ENCODE measurements around the gene WDR45B. TPM values are rescaled to one million over a fixed set of nuclear protein-coding genes. Genes with fewer than 3 reads are reported as not detected.

The WDR45B gene
- 100 to 1,000 TPM in 2 of 4 donors, 10 to 100 TPM in 2; 95.2 to 105 (median 101) TPM for polyA plus RNA-seq (ENCODE audit: insufficient read length in 4 of 4)

DNA sequence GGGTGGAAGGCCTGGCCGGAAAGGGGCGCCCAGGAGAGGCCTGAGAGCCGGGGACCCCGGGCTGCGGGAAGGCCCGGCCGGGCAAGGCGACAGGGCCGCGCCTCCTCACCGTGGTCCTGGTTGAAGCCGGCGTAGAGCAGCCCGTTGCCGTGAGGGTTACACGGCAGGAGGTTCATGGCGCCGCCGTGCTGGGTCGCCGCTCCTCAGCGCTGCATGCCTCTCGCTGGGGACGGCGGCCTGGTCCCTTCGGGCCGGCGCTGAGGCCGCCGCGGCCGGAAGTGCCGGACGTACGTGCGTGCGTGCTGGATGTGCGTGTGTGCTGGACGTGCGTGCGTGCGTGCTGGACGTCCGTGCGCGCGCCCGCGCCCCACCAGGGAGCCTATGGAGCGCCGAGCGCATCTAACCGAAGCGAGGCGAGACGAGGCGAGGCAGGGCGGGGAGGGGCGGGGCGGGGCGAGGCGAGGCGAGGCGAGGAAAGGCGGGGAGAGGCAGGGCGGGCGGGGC lies at the start of gene WDR45B:
WDR45B (minus strand) TSS at position 280 of the 504 bp plus-strand sequence; CDS start at position 176, 104 bp downstream.
- peak in 3 of 4 donors; percentile 87 to 91 (median 90) for DNase-seq (ENCODE audit: low read depth in 4 of 4, low spot score in 2 of 4)

DNA sequence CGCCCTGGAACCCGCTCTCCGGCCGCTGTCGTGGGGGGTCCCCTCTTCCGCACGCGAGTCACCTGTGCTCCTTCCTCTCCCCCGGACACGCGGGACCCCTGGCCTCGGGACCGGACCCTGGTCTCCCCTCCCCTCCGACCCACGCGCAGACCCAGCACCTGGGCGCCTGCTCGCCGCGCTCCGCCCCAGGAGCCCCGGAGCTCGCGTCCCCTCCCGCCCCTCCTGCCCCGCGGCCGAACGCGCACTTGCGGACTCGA lies 49.5 kb upstream of the WDR45B start:
- DNase-seq (ENCODE audit: low read depth in 4 of 4, low spot score in 2 of 4), result no peak

DNA sequence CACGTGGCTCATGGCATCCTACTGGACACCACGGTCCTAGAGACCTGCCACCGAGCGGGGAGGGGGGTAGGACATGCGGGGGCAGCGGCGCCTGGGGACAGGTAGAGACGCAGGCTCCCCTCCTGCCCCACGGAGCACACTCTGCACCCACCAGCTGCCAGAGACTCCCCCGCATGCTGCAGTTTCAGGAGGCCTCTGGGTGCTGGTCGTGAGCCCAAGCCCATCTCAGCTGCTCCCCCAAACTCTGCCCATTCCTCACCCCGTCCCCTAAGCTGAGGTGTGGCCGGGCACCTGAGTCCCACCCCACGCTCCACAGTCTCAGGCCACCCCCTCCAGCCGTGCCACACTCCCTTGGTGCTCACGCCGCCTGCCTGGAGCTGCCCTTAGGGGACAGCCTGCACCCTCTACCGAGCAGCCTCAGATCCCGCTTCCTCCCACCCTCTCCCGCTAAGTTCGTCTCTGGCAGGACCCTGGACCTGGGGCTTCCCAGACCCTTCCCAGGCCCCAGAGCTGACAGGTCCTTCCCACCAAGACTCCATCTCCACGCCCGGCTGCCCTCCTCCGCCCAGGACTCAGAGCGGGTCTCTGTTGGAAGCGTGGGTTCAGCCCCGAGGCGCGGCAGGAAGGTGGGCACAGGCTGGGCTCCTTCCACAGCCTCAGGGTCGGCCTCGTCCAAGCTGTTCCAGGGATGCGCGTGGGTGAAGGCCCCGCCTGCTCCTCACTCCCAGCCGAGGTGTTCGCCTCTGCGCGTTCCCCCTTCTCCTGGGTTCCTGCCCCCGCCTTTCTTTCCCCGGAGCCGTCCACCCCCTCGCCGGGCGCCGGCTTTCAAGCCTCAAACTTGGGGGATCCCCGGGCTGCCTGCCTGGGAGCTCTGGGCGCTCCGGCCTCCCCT lies 48.9 kb upstream of the WDR45B start:
- no peak for DNase-seq (ENCODE audit: low read depth in 4 of 4, low spot score in 2 of 4)

DNA sequence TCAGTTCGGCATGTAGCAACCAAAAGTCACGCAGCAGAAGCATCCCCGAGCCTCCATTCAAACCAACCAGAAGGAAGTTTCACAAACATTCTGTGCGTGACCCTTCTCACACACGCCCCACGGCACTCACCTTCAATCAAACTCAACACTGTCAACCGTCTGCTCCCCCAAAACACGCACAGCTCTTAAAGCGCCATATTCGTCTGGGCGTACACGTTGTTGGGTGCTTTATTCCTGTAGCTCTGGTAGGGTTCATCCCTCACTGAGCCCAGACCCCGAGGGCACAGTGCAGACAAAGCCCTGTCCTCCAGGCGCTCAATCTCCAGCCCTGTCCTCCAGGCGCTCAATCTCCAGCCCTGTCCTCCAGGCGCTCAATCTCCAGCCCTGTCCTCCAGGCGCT lies 48.0 kb upstream of the WDR45B start:
- DNase-seq (ENCODE audit: low read depth in 4 of 4, low spot score in 2 of 4), result no peak

DNA sequence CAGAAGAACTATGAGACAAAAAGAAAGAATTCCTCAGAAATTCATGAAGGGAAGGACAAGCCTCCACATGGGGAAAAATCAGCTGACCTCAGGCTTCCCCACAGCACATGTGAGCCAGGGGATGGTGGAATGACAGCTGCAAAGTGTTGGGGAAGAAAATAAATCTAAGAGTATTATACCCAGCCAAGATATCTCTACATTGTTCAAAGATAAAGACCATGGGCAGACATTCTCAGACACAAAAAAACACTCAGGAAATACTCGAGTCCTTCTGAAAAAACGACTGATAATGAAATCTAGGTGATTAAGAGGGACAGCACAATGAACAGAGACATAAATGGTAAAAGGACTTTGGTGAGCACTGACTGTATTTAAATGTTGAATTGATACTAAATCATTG lies 46.4 kb upstream of the WDR45B start:
- DNase-seq (ENCODE audit: low read depth in 4 of 4, low spot score in 2 of 4), result no peak

DNA sequence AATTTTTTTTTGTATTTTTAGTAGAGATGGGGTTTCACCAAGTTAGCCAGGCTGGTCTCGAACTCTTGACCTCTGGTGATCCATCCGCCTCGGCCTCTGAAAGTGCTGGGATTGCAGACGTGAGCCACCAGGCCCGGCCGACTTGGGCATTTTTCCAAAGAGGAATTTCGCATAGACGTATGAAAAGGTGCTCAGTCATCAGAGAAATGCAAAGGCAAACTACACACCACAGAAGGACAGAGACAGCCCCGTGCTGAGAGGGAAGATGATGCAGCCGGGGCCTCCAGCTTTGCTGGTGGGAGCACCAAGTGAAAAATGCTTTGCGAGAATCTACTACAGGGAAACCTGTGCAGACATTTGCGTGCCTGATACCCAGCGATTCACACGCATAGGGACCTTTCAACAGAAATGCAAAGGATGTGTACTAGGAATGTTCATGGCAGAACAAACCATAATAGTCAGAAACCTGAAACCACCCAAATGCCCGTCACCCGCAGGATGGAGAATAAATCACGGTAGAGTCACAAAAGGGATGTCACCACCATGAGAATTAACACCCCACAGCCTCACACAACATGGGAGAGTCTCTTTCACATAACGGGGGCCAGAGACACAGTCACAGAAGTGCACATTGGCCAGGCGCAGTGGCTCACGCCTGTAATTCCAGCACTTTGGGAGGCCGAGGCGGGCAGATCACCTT lies 45.1 kb upstream of the WDR45B start:
- DNase-seq (ENCODE audit: low read depth in 4 of 4, low spot score in 2 of 4), result no peak

DNA sequence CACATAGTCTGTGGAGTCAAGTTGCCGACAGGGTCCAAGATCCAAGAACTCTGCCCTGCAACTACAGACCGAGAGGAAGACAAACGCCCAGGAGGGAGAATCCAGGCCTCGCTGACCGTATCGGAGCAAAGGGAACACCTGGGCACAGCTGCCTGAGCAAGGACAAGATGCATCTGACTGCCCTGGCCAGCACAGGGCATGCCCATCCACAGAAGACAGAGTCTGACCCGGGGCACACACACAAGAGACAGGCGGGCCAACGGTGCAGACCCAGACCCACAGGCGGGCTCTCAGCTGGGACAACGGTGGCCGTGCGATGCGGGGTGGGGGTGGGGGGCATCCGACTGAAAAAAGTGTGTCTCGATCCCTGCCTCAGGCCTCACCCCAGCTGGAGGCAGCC lies 44.0 kb upstream of the WDR45B start:
- DNase-seq (ENCODE audit: low read depth in 4 of 4, low spot score in 2 of 4), result no peak

DNA sequence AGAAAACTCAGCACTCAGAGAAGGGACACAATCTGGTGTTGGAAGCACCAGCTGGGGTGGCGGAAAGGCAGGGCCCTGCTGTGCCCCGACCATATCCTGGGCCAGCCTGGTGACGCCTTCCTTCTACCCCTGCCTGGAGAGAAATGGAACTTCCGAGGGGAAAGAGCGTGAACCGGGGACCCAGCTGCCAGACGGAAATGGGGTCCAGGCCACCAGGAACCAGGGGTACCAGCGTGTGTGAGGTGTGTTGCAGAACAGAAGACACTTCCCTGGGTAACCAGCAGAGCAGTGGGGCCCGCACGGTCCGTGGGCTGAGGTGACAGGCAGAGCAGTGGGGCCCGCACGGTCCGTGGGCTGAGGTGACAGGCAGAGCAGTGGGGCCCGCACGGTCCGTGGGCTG lies 43.5 kb upstream of the WDR45B start:
- no peak for DNase-seq (ENCODE audit: low read depth in 4 of 4, low spot score in 2 of 4)

DNA sequence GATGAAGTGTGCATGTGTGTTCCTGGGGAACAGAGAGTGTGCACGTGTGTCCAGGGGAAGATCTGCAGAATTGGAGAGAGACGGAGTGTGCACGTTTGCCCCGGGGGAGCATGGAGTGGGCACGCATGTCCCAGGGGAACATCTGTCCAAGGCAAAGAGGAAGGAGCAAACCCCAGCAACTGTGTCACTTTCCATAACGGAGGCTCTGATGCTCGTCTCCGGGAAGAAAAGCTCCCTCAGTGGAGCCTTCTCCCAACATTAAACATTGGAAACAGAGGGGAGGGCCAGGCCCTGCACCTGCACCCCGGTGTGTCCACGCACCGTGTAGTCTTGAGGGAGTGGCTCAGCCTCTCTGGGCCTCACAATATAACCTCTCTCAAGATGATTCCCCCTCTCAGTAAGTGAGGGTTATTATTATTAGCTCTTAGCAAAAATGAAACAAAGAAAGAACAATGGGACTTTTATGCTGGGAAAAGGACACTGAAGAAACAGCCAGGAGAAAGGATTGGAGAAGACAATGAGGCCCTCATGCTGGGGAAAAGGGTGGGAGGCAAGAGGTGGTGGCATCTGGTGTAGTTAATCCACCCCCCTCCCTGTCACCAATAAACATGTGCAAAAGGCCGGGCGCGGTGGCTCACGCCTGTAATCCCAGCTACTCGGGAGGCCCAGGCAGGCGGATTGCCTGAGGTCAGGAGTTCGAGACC lies 42.7 kb upstream of the WDR45B start:
- no peak for DNase-seq (ENCODE audit: low read depth in 4 of 4, low spot score in 2 of 4)

DNA sequence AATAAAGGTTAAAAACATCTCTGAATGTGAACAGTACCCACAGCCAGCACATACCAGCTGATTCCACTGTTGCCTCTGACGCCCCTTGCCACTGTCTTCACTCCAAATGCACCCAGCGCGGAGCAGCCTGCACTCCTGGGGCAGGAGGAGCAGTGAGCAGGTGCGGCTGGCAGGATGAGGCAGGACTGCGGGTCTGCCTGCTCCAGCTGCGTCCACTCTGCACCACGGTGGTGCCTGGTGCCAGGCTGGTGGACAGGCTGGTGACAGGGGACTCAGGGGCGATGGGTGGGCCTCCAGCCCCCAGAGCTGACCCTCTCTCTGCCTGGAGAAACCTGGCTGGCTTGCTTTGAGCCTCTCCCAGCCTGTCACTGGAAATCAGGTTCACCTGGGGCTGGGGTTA lies 40.8 kb upstream of the WDR45B start:
- DNase-seq (ENCODE audit: low read depth in 4 of 4, low spot score in 2 of 4), result no peak

DNA sequence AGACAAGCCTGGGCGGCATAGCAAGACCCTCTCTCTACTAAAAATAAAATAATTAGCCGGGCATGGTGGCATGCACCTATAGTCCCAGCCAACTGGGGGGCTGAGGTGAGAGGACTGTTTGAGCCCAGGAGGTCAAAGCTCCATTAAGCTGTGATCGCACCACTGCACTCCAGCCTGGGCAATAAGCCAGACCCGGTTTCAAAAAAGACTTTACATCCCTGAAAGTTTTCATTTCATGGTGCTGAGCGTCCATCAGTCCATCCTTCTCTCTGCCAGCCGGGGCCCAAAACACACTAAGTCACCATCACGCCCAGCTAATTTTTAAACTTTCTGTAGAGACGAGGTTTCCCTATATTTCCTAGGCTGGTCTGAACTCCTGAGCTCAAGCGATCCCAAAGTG lies 39.6 kb upstream of the WDR45B start:
- DNase-seq (ENCODE audit: low read depth in 4 of 4, low spot score in 2 of 4), result no peak

DNA sequence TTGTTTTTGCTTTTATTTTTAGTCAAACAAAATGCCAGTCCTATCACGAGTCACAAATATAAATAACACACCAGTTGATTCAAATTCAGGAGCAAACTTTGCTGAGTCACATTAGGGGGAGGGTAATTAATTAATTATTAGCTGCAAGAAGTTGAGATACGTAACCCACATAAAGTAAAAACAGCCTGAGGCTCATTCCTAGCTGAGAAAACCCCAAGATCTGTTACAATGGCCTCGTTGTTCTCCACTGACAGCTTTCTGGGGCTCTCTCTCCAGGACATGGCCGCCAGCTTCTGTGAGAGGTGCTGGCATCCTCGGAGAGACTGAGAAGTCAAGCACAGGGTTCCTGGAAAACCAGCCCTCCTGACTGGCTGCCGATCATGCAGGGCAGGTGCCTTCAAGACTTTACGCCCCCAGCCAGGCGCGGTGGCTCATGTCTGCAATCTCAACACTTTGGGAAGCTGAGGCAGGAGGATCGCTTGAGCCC lies 39.2 kb upstream of the WDR45B start:
- no peak for DNase-seq (ENCODE audit: low read depth in 4 of 4, low spot score in 2 of 4)

DNA sequence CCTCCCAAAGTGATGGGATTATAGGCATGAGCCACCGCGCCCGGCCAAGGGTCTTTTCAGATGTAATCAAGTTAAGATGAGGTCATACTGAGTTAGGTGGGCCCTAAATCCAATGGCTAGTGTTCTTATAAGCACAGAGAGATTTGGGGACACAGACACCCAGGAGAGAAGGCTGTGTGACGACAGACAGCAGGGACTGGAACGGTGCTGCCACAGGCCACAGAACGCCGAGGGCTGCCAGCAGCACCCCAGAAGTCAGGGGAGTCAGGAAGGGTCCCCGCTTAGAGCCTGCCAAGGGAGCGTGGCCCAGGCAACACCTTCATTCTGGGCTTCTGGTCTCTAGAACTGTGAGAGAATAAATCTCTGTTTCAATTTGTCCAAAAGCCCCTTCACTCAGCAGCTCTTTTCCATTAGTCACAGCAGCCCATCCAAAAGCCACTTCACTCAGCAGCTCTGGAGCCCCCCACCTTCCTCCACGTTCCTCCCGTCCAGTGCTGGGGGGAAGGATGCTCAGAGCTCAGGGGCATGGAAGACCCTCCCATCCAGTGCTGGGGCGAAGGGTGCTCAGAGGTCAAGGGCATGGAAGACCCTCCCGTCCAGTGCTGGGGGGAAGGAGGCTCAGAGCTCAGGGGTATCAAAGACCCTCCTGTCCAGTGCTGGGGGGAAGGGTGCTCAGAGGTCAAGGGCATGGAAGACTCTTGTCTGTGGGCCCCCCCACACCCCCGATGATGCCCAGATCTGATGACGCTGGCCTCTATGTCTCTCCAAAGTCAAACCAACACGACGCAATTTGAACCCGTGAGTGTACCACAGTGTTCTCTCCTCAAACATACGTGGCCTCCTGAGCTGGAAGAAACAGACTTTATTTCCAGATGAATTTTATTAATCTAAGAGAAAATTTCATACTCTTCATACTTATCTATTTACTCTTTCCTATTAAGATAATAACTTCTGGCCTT lies 38.4 kb upstream of the WDR45B start:
- no peak for DNase-seq (ENCODE audit: low read depth in 4 of 4, low spot score in 2 of 4)

DNA sequence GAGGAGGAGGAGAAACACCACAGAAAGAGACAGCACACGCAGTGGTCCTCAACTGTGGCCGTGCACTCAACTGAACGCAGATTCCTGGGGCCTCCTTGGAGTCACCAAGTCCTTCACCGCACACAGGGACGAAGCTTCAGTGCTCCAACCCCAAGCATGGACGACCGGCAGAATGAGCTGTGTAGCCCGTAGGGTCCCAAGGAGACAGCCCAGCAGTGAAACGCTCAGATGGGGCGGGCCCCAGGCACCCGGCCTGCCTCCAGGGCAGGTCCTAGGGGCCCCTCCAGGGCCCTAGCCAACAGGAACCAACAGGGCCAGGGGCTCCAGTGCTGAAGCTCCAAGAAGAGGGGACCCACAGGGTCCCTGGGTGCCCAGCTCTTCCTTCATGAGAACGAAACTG lies 37.0 kb upstream of the WDR45B start:
- no peak for DNase-seq (ENCODE audit: low read depth in 4 of 4, low spot score in 2 of 4)

DNA sequence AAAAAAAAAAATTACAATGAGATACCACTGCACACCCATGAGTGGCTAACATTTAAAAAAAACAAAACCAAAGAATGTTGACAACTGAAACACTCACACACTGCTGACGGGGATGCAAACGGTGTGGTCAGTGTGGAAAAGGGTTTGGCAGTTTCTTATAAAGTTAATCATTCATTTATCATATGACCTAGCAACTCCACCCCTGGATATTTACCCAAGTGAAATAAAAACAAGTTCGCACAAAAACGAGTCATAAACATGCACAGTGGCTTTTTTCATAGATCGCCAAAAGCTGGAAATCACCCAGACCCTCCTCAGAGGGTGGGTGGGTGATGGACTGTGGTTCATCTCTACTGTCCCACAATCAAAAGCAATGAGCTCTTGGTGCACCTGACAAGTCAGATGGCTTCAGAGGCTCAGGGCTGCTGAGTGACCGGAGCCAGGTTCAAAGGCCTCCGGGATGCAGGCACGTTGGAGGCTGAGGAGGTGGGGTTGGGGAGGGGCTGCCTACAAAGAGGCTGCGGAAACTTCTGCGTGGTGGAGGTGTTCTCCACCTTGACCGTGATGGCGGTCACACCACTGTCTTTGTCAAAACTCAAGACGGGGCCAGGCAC lies 36.1 kb upstream of the WDR45B start:
- no peak for DNase-seq (ENCODE audit: low read depth in 4 of 4, low spot score in 2 of 4)

DNA sequence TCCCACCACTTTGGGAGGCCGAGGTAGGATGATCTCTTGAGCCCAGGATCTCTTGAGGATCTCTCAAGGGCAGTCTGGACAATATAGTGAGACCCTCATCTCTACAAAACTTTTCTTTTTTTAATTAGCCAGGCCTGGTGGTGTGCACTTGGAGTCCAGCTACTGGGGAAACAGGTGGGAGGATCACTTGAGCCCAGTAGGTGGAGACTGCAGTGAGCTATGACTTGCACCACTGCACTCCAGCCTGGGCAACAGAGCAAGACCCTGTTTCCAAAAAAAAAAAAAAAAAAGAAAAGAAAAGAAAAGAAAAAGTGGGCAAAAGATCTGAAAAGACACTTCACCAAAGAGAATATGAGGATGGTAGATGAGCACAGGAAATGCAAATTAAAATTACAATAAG lies 35.3 kb upstream of the WDR45B start:
- DNase-seq (ENCODE audit: low read depth in 4 of 4, low spot score in 2 of 4), result no peak

DNA sequence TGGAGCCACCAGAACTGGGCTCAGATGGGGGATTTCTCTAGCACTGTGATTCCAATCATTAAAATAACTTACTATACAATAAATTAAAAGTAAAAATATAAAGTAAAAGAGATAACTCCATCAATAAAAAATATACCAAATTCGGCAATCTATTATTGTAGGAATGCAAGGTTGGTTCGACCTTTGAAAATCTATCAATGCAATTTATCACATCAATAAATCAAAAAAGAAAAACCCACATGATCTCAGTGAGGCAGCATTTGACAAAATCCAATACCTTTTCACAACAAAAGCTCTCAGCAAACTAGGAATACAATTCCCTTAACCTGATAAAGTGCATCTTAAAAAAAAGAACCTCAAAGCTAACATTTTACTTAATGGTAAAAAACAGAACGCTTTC lies 33.3 kb upstream of the WDR45B start:
- no peak for DNase-seq (ENCODE audit: low read depth in 4 of 4, low spot score in 2 of 4)

DNA sequence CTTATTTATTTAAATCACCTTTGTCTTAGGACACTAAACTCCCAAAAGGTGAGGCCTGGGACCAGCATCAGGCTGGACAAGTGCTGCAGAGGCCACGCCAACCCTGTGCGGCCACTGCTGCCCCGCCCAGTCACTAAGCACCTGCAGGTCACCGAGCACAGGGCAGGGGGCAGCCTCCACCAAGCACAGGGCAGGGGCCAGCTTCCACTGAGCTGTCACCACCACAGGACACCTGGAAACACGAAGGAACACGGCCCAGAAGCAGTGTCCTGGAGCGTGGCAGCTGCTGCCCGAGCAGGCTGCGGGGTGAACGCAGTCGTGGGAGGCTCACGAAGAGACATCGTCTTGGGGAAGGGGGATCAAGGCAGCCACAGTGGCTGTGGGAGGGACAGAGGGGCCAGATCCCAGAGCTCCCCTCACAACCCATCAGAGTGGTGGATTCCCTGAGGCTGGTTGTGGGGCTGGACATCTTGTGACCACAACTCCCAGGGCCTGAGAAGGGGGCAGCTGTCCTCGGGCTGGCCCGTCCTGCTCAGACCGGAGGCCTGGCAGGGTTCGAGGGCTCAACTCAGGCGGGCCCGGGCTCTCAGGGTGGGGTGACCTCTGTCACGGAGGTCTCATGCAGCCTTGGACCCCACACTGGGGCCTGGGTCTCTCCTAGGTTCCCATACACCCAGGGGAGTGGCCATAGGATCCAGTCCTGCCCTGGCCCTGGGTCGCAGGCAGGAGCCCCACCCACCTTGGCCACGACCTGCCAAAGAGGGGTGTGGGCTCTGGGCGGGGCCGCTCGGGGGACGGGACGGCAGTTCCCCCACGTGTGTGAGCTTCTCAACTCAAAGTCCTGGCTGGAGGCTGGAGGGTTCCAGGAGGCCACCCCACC lies 31.6 kb upstream of the WDR45B start:
- DNase-seq (ENCODE audit: low read depth in 4 of 4, low spot score in 2 of 4), result no peak
